Right atrium auricular region (tissue), 2 donors: ENCODE data around the gene FAM114A2. TPM values are rescaled to one million over a fixed set of nuclear protein-coding genes. Genes with fewer than 3 reads are reported as not detected.

Source experiments
- DNase-seq: peaks from one replicate; pipeline ENCODE4 v3.0.0-alpha.2; 2019; ENCODE audit warnings: low spot score
- H3K27ac ChIP-seq, 2 donors: fragments of 200-600 bp; sonication (generic); 1 replicate in 1 of 2; 2 replicates in 1 of 2; pipeline ENCODE4 v1.5.1; 2016 to 2019
- H3K27me3 ChIP-seq, 2 donors: fragments of 200-600 bp; sonication (generic); one replicate each; pipeline versions ENCODE4 v1.5.1 to v1.6.0; 2017 to 2019
- H3K36me3 ChIP-seq: fragments of 200-600 bp; sonication (generic); one replicate; pipeline ENCODE4 v1.5.1; 2016
- H3K4me1 ChIP-seq, 2 donors: fragments of 200-600 bp; sonication (generic); one replicate each; pipeline versions ENCODE4 v1.5.1 to v1.6.0; 2017 to 2019
- H3K4me3 ChIP-seq, 2 donors: fragments of 200-600 bp; sonication (generic); 1 replicate in 1 of 2; 2 replicates in 1 of 2; pipeline ENCODE4 v1.5.1; 2017 to 2019; ENCODE audit warnings: mild to moderate bottlenecking in 1 of 2, moderate library complexity in 1 of 2
- H3K9me3 ChIP-seq, 2 donors: fragments of 200-600 bp; sonication (generic); one replicate each; pipeline ENCODE4 v1.5.1; 2019
- total RNA-seq, 2 donors: library from RNA; depleted of rRNA; stranded (reverse); fragments of >200 nt; gene quantifications; one replicate each; pipeline ENCODE4 v1.1.0, GENCODE V29; 2016
- TF ChIP-seq, protein P1 (sequence below), 2 donors: fragments of 200-600 bp; sonication (generic); IDR thresholded peaks; one replicate each; pipeline ENCODE4 v1.5.1; 2019; ENCODE audit warnings: antibody characterized with exemption in 2 of 2

FAM114A2 gene
- total RNA-seq, 2 donors from 2014 or later: 11.1 to 18.5 TPM

DNA sequence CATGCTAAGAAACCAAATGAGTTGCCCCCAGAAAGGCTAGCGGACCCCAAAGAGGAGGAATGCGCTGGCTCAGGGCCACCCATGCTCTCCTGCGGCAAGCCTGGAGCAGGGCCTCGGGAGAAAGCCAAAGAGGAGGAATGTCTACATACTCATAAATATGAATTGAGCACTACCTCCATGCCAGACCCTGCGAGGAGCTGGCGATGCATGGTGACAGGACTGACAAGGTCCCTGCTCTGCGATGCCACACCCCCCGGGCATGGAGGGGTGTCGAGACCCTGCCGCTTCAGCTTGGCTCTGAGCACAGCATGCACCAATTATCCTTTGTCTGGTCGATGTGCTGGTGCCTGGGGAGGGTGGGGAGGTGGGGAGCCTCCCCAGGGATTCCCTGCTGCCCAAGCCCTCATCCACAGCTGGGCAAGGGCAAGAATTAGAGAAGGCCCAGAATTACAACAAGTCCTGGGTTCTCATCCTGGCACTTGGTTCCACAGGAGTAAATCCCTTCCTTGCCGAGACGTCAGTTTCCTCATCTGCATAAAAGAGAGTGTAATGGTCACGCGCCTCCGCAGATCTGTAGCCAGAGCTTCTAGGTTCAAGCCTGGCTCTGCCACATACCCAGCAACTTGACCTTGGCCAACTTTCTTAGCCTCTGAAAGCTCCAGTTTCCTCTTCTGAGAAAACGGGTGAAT, 74.4 kb downstream of the FAM114A2 start:
- TF ChIP-seq, protein P1, sequence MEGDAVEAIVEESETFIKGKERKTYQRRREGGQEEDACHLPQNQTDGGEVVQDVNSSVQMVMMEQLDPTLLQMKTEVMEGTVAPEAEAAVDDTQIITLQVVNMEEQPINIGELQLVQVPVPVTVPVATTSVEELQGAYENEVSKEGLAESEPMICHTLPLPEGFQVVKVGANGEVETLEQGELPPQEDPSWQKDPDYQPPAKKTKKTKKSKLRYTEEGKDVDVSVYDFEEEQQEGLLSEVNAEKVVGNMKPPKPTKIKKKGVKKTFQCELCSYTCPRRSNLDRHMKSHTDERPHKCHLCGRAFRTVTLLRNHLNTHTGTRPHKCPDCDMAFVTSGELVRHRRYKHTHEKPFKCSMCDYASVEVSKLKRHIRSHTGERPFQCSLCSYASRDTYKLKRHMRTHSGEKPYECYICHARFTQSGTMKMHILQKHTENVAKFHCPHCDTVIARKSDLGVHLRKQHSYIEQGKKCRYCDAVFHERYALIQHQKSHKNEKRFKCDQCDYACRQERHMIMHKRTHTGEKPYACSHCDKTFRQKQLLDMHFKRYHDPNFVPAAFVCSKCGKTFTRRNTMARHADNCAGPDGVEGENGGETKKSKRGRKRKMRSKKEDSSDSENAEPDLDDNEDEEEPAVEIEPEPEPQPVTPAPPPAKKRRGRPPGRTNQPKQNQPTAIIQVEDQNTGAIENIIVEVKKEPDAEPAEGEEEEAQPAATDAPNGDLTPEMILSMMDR (IDR thresholded peaks at IDR 0.05): no peak
- no peak for DNase-seq
- H3K36me3 ChIP-seq: no peaks in the 10 kb centered on the region
- H3K27ac ChIP-seq: no peak overlapping the region
- H3K4me3 ChIP-seq: no peak overlapping the region
- H3K27me3 ChIP-seq: no peaks in the 10 kb centered on the region
- H3K4me1 ChIP-seq: no peaks in the 10 kb centered on the region
- H3K9me3 ChIP-seq: no peaks in the 10 kb centered on the region

DNA sequence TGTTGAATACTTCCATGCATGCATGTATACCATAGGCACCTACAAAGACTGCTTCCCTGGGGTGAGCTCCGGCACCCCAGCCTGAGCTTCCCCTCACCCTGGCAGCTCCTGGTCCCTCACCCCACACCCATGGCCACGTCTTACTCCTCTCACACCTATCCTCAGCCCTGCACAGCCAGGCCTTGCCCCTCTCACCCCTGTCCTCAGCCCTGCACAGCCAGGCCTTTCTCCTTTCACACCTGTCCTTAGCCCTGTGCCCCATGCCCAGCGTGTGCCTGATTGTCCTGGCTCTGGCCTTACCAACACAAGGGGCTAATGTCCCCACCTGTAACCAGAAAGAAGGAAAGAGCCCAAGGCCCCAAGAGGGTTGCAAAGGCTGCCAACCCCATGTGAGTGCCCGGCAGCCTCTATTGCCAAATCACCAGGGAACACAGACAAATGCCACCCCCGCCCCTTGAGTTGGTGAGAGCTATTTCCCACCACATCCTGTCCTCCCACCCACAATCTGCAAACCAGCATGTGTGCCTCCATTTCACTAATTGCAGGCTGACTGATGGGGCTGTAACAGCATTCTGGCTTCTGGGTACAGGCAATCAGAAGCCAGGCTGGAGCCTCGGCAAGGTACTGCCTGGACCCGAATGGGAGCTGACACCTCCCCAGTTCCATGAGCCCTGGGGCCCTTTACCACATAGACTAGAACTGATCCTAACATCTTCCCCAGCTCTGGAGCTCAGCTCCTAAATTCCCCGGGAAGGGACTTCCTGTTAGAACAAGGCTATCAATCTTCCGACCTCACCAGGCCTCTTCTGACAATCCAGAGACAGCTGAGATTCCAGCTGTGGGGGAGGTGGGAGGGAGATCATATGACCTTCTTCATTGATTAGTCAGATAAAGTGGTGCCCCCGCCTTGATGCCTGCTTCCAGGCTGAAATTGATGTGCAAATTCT, 78.2 kb downstream of the FAM114A2 start:
- Histone ChIP-seq H3K4me3 (no peak overlapping the region), H3K27ac (no peak overlapping the region), H3K36me3 (no peaks in the 10 kb centered on the region), H3K27me3 (no peaks in the 10 kb centered on the region), H3K4me1 (no peaks in the 10 kb centered on the region), H3K9me3 (no peaks in the 10 kb centered on the region)
- TF ChIP-seq, protein P1 (IDR thresholded peaks at IDR 0.05): no peak
- no peak for DNase-seq

DNA sequence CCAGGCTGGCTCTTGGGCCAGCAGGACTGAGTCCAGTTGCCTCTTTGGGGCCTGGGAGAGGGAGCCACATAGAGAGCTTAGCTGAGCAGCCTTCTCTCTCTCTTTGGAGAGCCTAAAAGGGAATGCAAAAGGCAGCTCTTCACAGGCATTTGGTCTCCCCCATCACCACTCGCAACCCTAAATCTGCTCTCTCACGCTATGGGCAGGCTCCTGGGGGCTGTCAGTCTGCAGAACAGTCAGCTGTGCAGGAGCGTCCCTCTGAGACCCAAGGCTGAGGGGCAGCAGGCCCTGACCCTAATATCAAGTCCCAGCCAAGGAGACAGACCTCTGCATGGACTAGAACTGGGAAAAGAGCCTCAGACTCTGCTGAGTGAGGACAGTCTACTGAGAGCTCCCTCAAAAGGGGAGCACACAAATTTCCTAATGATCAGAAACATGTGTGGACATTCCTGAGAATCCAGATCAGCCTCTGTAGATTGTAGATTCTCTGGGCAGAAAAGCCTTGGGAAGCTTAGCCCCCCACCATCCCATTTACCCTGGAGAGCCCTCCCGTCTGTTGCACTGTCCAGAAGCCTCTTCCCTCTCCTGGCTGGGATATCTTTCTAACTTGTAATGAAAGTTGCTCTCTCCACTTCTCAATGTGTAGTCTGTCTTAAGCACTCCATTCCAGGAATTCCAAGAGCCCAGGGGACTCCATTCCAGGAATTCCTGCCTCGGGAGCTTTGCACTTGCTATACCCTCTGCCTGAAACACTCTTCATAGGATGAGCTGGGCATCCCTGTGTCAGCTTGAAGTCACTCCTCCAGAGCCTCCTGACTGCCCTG, 79.4 kb downstream of the FAM114A2 start:
- no peak overlapping the region for H3K4me3 ChIP-seq
- H3K27ac ChIP-seq: no peak overlapping the region
- no peaks in the 10 kb centered on the region for H3K27me3 ChIP-seq
- DNase-seq: no peak
- no peaks in the 10 kb centered on the region for H3K9me3 ChIP-seq
- H3K4me1 ChIP-seq: no peaks in the 10 kb centered on the region
- TF ChIP-seq, protein P1 (IDR thresholded peaks at IDR 0.05): no peak
- H3K36me3 ChIP-seq: no peaks in the 10 kb centered on the region

DNA sequence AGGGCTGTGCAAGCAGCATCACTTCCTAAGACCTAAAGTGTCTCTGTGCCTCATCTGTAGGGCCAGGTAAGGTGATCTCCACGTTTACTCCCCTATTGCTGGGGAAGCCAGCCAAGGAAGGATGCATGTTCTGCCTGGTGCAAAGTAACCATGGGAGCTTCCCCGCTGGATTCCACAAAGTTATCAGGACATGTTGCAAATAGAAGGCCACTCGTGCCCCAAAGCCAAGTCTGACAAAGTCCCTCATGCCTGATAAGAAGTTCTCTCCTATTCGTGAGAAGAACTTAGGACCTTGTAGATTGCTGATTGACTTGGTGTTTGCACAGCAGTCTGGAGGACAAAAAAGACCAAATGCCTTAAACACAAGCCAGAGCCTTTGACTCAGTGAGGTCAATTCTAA, 81.5 kb downstream of the FAM114A2 start:
- H3K4me3 ChIP-seq: no peak overlapping the region
- TF ChIP-seq, protein P1 (IDR thresholded peaks at IDR 0.05): no peak
- H3K9me3 ChIP-seq: no peaks in the 10 kb centered on the region
- no peaks in the 10 kb centered on the region for H3K36me3 ChIP-seq
- H3K4me1 ChIP-seq: no peaks in the 10 kb centered on the region
- no peak for DNase-seq
- H3K27me3 ChIP-seq: no peaks in the 10 kb centered on the region
- H3K27ac ChIP-seq: no peak overlapping the region

DNA sequence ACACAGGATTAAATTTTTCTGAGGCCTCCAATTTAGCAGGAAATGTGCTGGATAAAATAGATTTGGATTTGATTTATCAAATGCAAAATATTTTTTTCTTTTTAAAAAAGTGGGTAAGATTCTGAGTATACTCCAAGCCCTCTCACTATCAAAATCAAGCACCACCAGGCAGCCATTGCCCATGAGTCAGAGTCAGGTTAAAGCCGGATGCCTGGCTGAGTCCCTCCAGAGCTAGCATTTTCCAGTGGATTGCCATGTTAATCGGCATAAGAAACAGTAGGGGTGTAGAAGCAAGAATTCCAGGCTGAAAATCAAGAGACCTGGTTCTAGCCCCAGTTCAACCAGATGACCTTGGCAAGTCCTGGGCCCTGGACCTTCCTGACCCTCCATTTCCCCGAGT, 85.3 kb downstream of the FAM114A2 start:
- no peak overlapping the region for H3K4me3 ChIP-seq
- no peaks in the 10 kb centered on the region for H3K36me3 ChIP-seq
- no peaks in the 10 kb centered on the region for H3K27me3 ChIP-seq
- H3K4me1 ChIP-seq: no peaks in the 10 kb centered on the region
- TF ChIP-seq, protein P1 (IDR thresholded peaks at IDR 0.05): no peak
- peak overlapping the region in 1 of 2 donors; percentile 8 for H3K27ac ChIP-seq
- H3K9me3 ChIP-seq: no peaks in the 10 kb centered on the region
- no peak for DNase-seq
